Caco-2 (cell line): ENCODE results near the gene CD248. TPM values are rescaled to one million over a fixed set of nuclear protein-coding genes. Genes with fewer than 3 reads are reported as not detected.

Source experiments
- BruUV-seq: library from RNA; stranded (reverse); fragments of 400-500 nt; replicated peaks from 2 replicates; lab custom pipeline; 2021; lab: Mats Ljungman, UMichigan
- CTCF ChIA-PET: fragments of 300-600 bp; sonication (Branson Sonifier 250); formaldehyde crosslinking; loops from one replicate; lab custom pipeline; 2022; ENCODE audit warnings: antibody characterized with exemption; lab: Charles Lee
- POLR2A ChIA-PET: fragments of 300-600 bp; sonication (Branson Sonifier 250); formaldehyde crosslinking; loops from one replicate; lab custom pipeline; 2022; ENCODE audit warnings: antibody characterized with exemption; lab: Charles Lee
- DNase-seq, 2 experiments: peaks; one replicate each; pipeline versions ENCODE4 v3.0.0 to v3.0.0-alpha.2; 2020 to 2022
- H3K27me3 ChIP-seq: replicated peaks from 2 replicates; pipeline ENCODE4 v1.6.0; 2011; ENCODE audit warnings: low read length; ENCODE audit not compliant: control insufficient read depth, insufficient read depth
- H3K36me3 ChIP-seq: 2 replicates; pipeline ENCODE4 v1.5.1; 2011; ENCODE audit warnings: low read length; ENCODE audit not compliant: control insufficient read depth, insufficient read depth
- H3K4me1 ChIP-seq: fragments of 250-450 bp; sonication (Bioruptor Pico); 2 replicates; pipeline ENCODE4 v1.5.1; 2020; ENCODE audit warnings: mild to moderate bottlenecking
- H3K4me3 ChIP-seq: 2 replicates; pipeline ENCODE4 v1.5.1; 2011; ENCODE audit warnings: low read depth, mild to moderate bottlenecking, control low read depth, low read length
- H3K9me3 ChIP-seq: fragments of 250-450 bp; sonication (Bioruptor Pico); 2 replicates; pipeline ENCODE4 v1.5.1; 2020; ENCODE audit warnings: mild to moderate bottlenecking, moderate library complexity
- H3K27ac Mint-ChIP-seq: one replicate; pipeline ENCODE4 v1.8.0; 2022; ENCODE audit warnings: mixed read lengths; ENCODE audit not compliant: unreplicated experiment
- H3K27me3 Mint-ChIP-seq: one replicate; pipeline ENCODE4 v1.8.0; 2022; ENCODE audit warnings: mixed read lengths; ENCODE audit not compliant: insufficient read depth, unreplicated experiment
- H3K36me3 Mint-ChIP-seq: one replicate; pipeline ENCODE4 v1.8.0; 2022; ENCODE audit warnings: mild to moderate bottlenecking, mixed read lengths; ENCODE audit not compliant: insufficient read depth, unreplicated experiment
- H3K4me1 Mint-ChIP-seq: one replicate; pipeline ENCODE4 v1.8.0; 2022; ENCODE audit warnings: low read depth, mixed read lengths; ENCODE audit not compliant: unreplicated experiment
- H3K4me3 Mint-ChIP-seq: one replicate; pipeline ENCODE4 v1.8.0; 2022; ENCODE audit warnings: mild to moderate bottlenecking, moderate library complexity, mixed read lengths; ENCODE audit not compliant: unreplicated experiment
- H3K9me3 Mint-ChIP-seq: one replicate; pipeline ENCODE4 v1.8.0; 2022; ENCODE audit warnings: mixed read lengths; ENCODE audit not compliant: unreplicated experiment
- intact Hi-C: fragments of 100-400 bp; cut with micrococcal nuclease; formaldehyde crosslinking; loops from one replicate; pipeline ENCODE4 v1.10.0; 2022; ENCODE audit not compliant: unreplicated experiment
- total RNA-seq: library from RNA; stranded (reverse); gene quantifications from 2 replicates; pipeline ENCODE4 v1.2.3, GENCODE V29; 2022
- TF ChIP-seq, protein P1 (sequence below), 2 experiments: fragments of 200-600 bp in 1 of 2; IDR thresholded peaks; 1 replicate in 1 of 2; 2 replicates in 1 of 2; pipeline versions ENCODE4 v1.5.1 to v1.8.0; 2011 to 2022; ENCODE audit warnings: antibody characterized with exemption in 1 of 2, control low read depth in 1 of 2, inconsistent platforms in 1 of 2, low read depth in 1 of 2, low read length in 1 of 2, mild to moderate bottlenecking in 1 of 2, moderate library complexity in 1 of 2; ENCODE audit not compliant: insufficient read depth in 1 of 2, severe bottlenecking in 1 of 2, unreplicated experiment in 1 of 2

The CD248 gene
- total RNA-seq, 1 experiment from 2014 or later = 0.27 TPM

DNA sequence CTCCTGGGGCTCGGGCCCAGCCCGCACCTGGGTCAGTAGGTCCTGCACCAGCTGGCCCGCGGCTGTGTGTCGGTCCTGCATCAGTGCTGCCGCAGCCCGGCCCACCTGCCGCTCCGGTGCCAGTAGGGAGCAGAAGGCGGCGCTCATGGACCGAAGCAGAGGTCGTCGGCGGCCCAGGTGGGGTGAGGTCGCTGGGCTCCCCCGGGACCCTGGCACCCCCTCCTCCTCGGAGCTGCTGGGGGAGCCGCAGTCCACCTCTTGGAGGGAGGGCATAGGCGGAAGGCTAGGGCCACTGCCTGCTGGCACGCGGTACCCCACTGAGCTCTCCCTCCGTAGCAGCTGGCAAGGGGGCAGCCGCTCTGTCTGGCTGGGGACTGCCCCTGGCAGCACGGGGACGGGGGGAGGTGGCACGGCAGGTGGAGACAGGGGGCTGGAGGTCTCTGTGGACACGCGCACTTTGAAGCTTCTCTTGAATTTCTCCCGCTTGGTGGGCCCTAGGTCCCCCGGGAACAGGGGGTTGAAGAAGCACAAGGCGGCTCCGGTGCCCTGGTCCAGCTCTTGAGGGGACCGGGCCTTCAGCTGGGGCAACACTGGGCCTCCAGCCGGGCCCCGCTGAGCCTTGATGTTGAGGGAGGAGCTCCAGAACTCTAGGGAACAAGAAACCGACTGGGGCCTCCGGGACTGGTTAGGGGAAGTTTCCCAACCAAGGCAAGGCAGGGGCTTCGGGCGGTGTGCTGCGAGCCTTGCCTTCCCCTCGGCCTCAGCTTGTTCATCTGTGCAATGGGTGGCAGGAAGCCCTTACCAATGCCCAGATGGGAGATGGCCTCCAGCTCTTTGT, 18.0 kb upstream of the CD248 start:
- Histone ChIP-seq H3K4me1 (peaks cover 10% of the 10 kb centered on the region), H3K36me3 (no peaks in the 10 kb centered on the region), H3K27me3 (no peaks in the 10 kb centered on the region), H3K4me3 (peak overlapping the region; percentile 69), H3K9me3 (no peaks in the 10 kb centered on the region)
- Mint-ChIP-seq H3K4me3 (peak overlapping the region; percentile 94), H3K36me3 (peaks cover 21% of the 10 kb centered on the region), H3K4me1 (peaks cover 7% of the 10 kb centered on the region), H3K27me3 (no peaks in the 10 kb centered on the region), H3K27ac (peak overlapping the region; percentile 87), H3K9me3 (no peaks in the 10 kb centered on the region)
- TF ChIP-seq, protein P1, sequence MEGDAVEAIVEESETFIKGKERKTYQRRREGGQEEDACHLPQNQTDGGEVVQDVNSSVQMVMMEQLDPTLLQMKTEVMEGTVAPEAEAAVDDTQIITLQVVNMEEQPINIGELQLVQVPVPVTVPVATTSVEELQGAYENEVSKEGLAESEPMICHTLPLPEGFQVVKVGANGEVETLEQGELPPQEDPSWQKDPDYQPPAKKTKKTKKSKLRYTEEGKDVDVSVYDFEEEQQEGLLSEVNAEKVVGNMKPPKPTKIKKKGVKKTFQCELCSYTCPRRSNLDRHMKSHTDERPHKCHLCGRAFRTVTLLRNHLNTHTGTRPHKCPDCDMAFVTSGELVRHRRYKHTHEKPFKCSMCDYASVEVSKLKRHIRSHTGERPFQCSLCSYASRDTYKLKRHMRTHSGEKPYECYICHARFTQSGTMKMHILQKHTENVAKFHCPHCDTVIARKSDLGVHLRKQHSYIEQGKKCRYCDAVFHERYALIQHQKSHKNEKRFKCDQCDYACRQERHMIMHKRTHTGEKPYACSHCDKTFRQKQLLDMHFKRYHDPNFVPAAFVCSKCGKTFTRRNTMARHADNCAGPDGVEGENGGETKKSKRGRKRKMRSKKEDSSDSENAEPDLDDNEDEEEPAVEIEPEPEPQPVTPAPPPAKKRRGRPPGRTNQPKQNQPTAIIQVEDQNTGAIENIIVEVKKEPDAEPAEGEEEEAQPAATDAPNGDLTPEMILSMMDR (IDR thresholded peaks at IDR 0.05; ENCODE audit: insufficient read depth in 1 of 2, low read depth in 1 of 2, low read length in 1 of 2, severe bottlenecking in 1 of 2, unreplicated experiment in 1 of 2) = no peak
- intact Hi-C loops = no loop called here
- DNase-seq = no peak
- BruUV-seq = no TSS peak
- POLR2A ChIA-PET = interaction anchor here (1.5 kb wide), 1 partner anchor 23 kb away, joined by 26 read pairs; no protein-coding TSS in a partner anchor
- CTCF ChIA-PET = interaction anchor here (0.7 to 3.4 kb wide), 5 partner anchors 8 to 54 kb away, joined by 3 to 90 read pairs (median 7); partner anchors contain the start of gene YIF1A

- ChIA-PET POLR2A (no interaction called here), CTCF (interaction anchor here (0.7 to 3.4 kb wide), 4 partner anchors 16 to 55 kb away, joined by 3 to 90 read pairs (median 6); partner anchors contain the start of gene YIF1A)
- TF ChIP-seq, protein P1 (IDR thresholded peaks at IDR 0.05; ENCODE audit: insufficient read depth in 1 of 2, low read depth in 1 of 2, low read length in 1 of 2, severe bottlenecking in 1 of 2, unreplicated experiment in 1 of 2) = no peak
- Histone ChIP-seq H3K27me3 (no peaks in the 10 kb centered on the region), H3K4me3 (no peak overlapping the region), H3K9me3 (no peaks in the 10 kb centered on the region), H3K4me1 (peaks cover 10% of the 10 kb centered on the region), H3K36me3 (no peaks in the 10 kb centered on the region)
- no peaks in the 10 kb centered on the region for H3K9me3 Mint-ChIP-seq
- peak overlapping the region; percentile 42 for H3K4me3 Mint-ChIP-seq
- H3K27ac Mint-ChIP-seq = no peak overlapping the region
- BruUV-seq = no TSS peak
- peaks cover 21% of the 10 kb centered on the region for H3K36me3 Mint-ChIP-seq
- H3K27me3 Mint-ChIP-seq = no peaks in the 10 kb centered on the region
- DNase-seq = no peak
- intact Hi-C loops = no loop called here
- H3K4me1 Mint-ChIP-seq = peaks cover 7% of the 10 kb centered on the region
Observed at GRCh38 chr11:66333896-66334604, 17.2 kb upstream of the CD248 start.

GRCh38 chr11:66333220-66333877, 16.5 kb upstream of the CD248 start:
- intact Hi-C loops = no loop called here
- H3K4me1 Mint-ChIP-seq = peaks cover 10% of the 10 kb centered on the region
- peaks cover 21% of the 10 kb centered on the region for H3K36me3 Mint-ChIP-seq
- Histone ChIP-seq H3K36me3 (no peaks in the 10 kb centered on the region), H3K27me3 (no peaks in the 10 kb centered on the region), H3K4me1 (peaks cover 15% of the 10 kb centered on the region), H3K9me3 (no peaks in the 10 kb centered on the region), H3K4me3 (no peak overlapping the region)
- DNase-seq = no peak
- no peak overlapping the region for H3K27ac Mint-ChIP-seq
- TF ChIP-seq, protein P1 (IDR thresholded peaks at IDR 0.05; ENCODE audit: insufficient read depth in 1 of 2, low read depth in 1 of 2, low read length in 1 of 2, severe bottlenecking in 1 of 2, unreplicated experiment in 1 of 2) = no peak
- CTCF ChIA-PET = interaction anchor here (3.4 kb wide), 1 partner anchor 21 kb away, joined by 90 read pairs; no protein-coding TSS in a partner anchor
- H3K4me3 Mint-ChIP-seq = no peak overlapping the region
- POLR2A ChIA-PET = no interaction called here
- H3K27me3 Mint-ChIP-seq = no peaks in the 10 kb centered on the region
- no peaks in the 10 kb centered on the region for H3K9me3 Mint-ChIP-seq
- no TSS peak for BruUV-seq
